WERI-Rb-1 (cell line): ENCODE measurements around the gene MIS18A.

Experiments
- DNase-seq: peaks from one replicate; pipeline ENCODE4 v3.0.0-alpha.2; 2020
- H3K27ac ChIP-seq: fragments of 250-450 bp; sonication (Bioruptor Pico); 2 replicates; pipeline ENCODE4 v1.5.1; 2020; ENCODE audit warnings: mild to moderate bottlenecking, moderate library complexity
- H3K27me3 ChIP-seq: fragments of 250-450 bp; sonication (Bioruptor Pico); 2 replicates; pipeline ENCODE4 v1.5.1; 2021; ENCODE audit warnings: mild to moderate bottlenecking, low read depth, moderate library complexity; ENCODE audit not compliant: insufficient read depth, severe bottlenecking
- H3K36me3 ChIP-seq: fragments of 250-450 bp; sonication (Bioruptor Pico); 2 replicates; pipeline ENCODE4 v1.5.1; 2020; ENCODE audit warnings: mild to moderate bottlenecking, moderate library complexity
- H3K4me3 ChIP-seq: 2 replicates; pipeline ENCODE4 v1.5.1; 2011; ENCODE audit warnings: low read depth, mild to moderate bottlenecking, control low read depth, low read length
- H3K9me3 ChIP-seq: fragments of 250-450 bp; sonication (Bioruptor Pico); 2 replicates; pipeline ENCODE4 v1.5.1; 2021; ENCODE audit warnings: mild to moderate bottlenecking, moderate library complexity; ENCODE audit not compliant: severe bottlenecking
- TF ChIP-seq, protein P1 (sequence below): IDR thresholded peaks from 2 replicates; pipeline ENCODE4 v1.5.1; 2011; ENCODE audit warnings: low read depth, mild to moderate bottlenecking, control low read depth, inconsistent platforms, low read length

Gene MIS18A

DNA sequence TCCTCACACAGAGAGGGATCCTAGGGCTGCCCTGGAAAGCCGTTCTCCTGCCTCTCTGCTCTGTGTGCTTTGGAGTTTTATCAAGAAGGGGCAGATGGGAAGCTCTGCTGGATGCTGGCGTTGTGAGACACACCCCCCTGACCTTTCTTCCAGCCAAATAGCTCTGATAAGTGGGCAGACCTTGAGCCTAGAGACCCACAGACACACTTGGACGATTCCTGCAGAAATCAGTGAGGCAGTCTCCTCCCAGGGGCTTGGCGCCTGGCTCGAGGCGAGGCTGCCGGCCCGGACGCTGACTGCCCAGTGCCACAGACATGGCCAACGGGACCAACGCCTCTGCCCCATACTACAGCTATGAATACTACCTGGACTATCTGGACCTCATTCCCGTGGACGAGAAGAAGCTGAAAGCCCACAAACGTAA lies 19.8 kb upstream of the MIS18A start, which contains the start of gene MRAP:
Gene MRAP (plus strand): TSS at position 198 of the 424 bp plus-strand sequence. CDS start 117 bp downstream, at position 315.
- no peak within 1 kb of the TSS for H3K4me3 ChIP-seq
- no peak within 1 kb of the TSS for H3K27ac ChIP-seq
- TF ChIP-seq, protein P1, sequence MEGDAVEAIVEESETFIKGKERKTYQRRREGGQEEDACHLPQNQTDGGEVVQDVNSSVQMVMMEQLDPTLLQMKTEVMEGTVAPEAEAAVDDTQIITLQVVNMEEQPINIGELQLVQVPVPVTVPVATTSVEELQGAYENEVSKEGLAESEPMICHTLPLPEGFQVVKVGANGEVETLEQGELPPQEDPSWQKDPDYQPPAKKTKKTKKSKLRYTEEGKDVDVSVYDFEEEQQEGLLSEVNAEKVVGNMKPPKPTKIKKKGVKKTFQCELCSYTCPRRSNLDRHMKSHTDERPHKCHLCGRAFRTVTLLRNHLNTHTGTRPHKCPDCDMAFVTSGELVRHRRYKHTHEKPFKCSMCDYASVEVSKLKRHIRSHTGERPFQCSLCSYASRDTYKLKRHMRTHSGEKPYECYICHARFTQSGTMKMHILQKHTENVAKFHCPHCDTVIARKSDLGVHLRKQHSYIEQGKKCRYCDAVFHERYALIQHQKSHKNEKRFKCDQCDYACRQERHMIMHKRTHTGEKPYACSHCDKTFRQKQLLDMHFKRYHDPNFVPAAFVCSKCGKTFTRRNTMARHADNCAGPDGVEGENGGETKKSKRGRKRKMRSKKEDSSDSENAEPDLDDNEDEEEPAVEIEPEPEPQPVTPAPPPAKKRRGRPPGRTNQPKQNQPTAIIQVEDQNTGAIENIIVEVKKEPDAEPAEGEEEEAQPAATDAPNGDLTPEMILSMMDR = no peak
- no peaks in the 10 kb centered on the region; the same call in 1 of the 2 replicates for H3K36me3 ChIP-seq
- no peak for DNase-seq
- no peaks in the 10 kb centered on the region for H3K27me3 ChIP-seq
- H3K9me3 ChIP-seq = no peaks in the 10 kb centered on the region

DNA sequence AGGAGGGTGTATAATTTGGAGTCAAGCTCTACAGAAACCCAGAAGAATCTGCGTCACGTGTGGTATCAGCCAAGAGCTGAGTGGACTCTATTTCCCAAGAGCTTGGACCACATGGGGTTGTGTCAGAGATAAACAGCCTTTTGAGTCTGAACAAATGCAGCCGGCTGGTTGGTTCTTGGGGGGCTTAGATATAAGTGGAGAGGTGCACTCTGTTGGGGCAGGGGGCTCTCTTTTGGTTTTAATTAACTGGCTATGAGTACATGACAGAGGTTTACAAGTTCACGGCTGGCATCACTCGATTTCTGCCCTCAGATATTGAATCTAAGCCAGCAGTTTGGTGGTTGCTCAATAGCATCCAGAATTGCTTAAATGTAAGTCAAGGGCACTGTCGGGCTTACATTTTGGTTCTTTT lies 19.3 kb upstream of the MIS18A start:
- no peak for DNase-seq
- Histone ChIP-seq H3K9me3 (no peaks in the 10 kb centered on the region), H3K27me3 (no peaks in the 10 kb centered on the region), H3K36me3 (no peaks in the 10 kb centered on the region; the same call in 1 of the 2 replicates), H3K4me3 (no peak overlapping the region), H3K27ac (no peak overlapping the region)
- TF ChIP-seq, protein P1 = no peak

DNA sequence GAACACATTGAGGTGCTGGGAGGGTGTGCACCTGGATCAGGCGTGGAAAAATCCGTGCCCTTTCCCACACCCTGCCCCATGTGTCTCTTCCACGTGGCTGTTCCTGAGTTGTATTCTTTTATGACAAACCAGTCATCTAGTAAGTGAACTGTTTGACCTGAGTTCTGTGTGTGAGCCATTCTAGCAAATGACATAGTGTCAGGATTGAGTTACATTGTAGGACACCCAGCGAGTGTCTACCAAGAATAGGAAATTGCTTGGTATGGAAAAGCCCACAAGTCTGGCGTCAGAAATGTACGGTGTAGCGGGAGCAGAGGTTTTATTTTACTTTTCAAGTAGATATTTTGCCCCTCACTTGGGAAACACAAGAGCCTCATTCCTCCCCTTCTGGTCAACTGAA lies 18.6 kb upstream of the MIS18A start:
- no peak overlapping the region for H3K27ac ChIP-seq
- TF ChIP-seq, protein P1 = no peak
- DNase-seq = no peak
- no peaks in the 10 kb centered on the region; the same call in 1 of the 2 replicates for H3K36me3 ChIP-seq
- no peak overlapping the region for H3K4me3 ChIP-seq
- H3K9me3 ChIP-seq = no peaks in the 10 kb centered on the region
- H3K27me3 ChIP-seq = no peaks in the 10 kb centered on the region

DNA sequence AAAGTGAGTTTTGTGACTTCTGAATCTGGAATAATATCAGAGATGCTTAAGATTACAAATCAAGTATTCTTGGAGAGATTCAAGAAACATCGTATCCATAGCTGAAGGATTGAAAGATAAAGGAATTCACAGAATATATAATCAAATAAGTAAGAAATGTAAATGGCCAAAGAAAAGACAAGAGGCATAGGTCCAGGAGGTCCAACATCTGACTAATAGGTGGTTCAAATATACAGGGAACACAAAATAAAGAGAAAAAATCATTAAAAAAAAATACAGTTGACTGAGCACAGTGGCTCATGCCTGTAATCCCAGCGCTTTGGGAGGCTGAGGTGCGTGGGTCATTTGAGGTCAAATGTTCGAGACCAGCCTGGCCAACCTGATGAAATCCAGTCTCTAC lies 6.6 kb upstream of the MIS18A start:
- DNase-seq = no peak
- Histone ChIP-seq H3K9me3 (no peaks in the 10 kb centered on the region), H3K27me3 (no peaks in the 10 kb centered on the region), H3K36me3 (no peaks in the 10 kb centered on the region), H3K4me3 (no peak overlapping the region), H3K27ac (no peak overlapping the region)
- TF ChIP-seq, protein P1 = no peak

DNA sequence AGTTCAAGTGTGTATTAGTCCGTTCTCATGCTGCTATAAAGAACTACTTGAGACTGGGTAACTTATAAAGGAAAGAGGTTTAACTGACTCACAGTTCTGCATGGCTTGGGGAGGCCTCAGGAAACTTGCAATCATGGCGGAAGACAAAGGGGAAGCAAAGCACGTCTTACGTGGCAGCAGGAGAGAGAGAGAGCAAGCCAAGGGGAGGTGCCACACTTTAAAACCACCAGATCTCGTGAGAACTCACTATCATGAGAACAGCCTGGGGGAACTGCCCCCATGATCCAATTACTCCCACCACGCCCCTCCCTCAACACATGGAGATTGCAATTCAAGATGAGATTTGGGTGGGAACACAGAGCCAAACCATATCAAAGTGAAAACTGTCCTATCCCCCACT lies 4.1 kb upstream of the MIS18A start:
- DNase-seq = no peak
- no peaks in the 10 kb centered on the region for H3K27me3 ChIP-seq
- no peaks in the 10 kb centered on the region for H3K9me3 ChIP-seq
- no peaks in the 10 kb centered on the region for H3K36me3 ChIP-seq
- TF ChIP-seq, protein P1 = no peak
- no peak overlapping the region for H3K27ac ChIP-seq
- no peak overlapping the region for H3K4me3 ChIP-seq

DNA sequence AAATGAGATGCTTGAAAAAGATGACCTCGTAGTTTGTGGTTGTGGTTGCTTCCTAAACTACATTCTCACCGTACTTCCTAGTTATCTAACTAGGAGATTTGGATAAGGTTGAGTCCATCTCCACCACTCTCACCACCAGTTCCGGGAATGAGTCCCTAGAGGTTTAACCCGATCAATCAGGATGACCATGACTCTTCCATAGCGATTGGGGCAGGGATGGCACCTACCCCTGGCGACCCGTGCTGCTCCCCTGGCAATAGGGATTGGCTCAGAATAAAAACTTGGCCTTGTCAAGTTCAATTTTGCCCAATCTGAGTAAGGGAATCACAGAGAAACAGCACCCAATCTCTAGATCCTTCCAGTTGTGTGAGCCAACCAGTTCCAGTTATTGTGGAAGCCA lies 2.7 kb upstream of the MIS18A start:
- Histone ChIP-seq H3K36me3 (no peaks in the 10 kb centered on the region), H3K4me3 (no peak overlapping the region), H3K9me3 (no peaks in the 10 kb centered on the region), H3K27ac (no peak overlapping the region), H3K27me3 (no peaks in the 10 kb centered on the region)
- no peak for DNase-seq
- TF ChIP-seq, protein P1 = no peak
